NCI-H2196 (cell line): ENCODE results near the gene ZNF92.
A peak's percentile ranks its signal among the peaks of the same experiment; 100 is the strongest.
"Not testable (repeated sequence)": the region's sequence is repeated elsewhere in the genome, so short reads cannot be mapped to it uniquely, and the experiment has no call there.

Experiments used
- DNase-seq: peaks from one replicate; lab custom pipeline; 2025; ENCODE audit not compliant: unreplicated experiment; lab: John Stamatoyannopoulos, UW

The ZNF92 gene

GRCh38 chr7:65373608-65374351, at the start of gene ZNF92:
TSS of gene ZNF92 (plus strand) at chr7:65373855. CDS start at chr7:65373998, 143 bp downstream.
- DNase-seq, result peak; percentile 98

DNA sequence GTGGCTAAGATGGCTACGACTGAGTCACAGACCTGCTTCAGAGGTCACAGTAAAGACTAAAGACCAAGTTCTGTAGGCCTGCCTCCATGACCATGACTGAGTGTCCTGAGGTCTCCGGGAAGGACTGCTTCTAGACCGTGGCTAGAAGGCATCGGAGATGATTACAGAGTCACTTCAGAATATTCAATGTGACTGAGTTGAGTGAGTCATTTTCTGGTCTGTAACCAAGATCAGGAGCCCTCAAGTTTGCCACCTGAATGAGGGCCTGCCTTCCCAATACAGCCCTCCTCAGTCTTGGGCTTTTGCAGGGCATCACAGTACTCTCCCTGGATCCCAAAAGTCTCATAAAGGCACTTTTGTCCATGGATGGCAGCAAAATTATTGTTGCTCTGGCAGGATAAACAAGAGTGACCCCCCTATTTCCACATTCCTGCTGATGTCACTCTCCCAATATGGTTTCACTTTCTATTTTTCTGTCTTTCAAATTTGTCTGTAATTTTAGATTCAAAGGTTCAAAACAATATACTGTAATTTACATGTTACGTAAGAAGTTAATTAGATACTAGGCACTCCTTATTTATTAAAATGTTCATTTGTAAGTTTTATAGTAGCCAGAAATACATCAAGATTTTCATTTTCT, 47.7 kb upstream of the ZNF92 start:
- no peak for DNase-seq

GRCh38 chr7:65338346-65338745, 35.3 kb upstream of the ZNF92 start:
- no peak for DNase-seq

- DNase-seq, result no peak
Observed at GRCh38 chr7:65339257-65339656, 34.4 kb upstream of the ZNF92 start.

GRCh38 chr7:65342723-65343629, 30.7 kb upstream of the ZNF92 start:
- no peak for DNase-seq

DNA sequence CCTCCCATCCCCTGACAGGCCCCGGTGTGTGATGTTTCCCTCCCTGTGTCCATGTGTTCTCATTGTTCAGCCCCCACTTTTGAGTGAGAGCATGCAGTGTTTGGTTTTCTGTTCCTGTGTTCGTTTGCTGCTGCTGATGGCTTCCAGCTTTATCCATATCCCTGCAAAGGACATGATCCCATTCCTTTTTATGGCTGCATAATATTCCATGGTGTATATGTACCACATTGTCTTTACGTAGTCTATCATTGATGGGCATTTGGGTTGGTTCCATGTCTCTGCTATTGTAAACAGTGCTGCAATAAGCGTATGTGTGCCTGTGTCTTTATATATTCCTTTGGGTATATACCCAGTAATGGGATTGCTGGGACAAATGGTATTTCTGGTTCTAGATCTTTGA, 29.1 kb upstream of the ZNF92 start:
- DNase-seq, result not testable (repeated sequence)

DNA sequence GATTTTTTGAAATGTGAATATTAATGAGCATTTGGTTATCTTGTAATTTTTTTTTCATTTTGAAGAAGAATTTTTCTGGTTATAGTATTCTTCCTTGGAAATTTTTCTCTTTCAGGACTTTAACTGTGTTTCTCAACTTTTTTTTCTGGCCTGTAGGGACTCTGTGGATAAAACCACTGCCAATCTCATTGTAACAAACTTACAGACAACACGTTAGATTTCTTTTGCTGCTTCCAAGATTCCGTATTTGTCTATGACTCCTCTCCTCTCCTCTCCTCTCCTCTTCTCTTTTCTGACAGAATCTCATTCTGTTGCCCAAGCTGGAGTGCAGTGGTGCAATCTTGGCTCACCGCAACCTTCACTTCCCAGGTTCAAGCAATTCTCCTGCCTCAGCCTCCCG, 19.4 kb upstream of the ZNF92 start:
- no peak for DNase-seq

DNA sequence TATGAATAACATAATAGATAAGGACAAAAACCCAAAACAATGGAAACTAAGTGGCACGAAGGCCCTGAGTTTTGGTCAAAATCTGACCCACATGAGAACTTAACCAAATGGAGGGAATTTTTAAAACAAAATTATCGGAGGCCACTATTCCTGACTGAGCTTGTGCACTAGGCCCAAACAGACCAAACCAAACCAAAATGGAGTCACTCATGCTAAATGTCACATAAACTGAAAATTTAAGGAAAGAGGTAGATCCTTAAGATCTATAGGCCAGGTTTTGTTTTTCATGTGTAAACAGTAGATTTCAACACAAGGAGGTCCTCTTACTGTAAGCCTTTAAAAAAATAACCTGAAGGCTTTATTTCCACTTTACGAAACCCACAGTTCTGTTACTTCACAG, 3.8 kb upstream of the ZNF92 start:
- DNase-seq, result no peak

DNA sequence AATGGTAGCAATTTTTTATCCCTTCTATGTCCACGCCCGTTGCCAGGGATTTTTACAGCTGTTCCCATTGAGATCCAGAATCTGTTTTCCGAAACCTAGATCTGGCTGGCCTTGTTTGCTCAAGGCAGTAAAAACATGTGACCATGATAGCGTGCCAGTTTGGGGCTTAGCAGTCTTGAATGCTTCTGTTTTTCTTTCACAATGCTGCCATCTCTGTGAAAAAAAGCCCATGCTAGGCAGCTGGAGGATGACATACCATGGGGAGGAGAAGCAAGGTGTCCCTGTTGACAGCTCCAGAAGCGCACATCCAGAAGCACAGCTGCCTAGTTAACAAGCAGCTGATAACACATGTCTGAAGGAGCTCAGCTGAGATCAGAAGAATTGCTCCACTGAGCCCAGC, 2.2 kb upstream of the ZNF92 start:
- DNase-seq, result peak; percentile 46

DNA sequence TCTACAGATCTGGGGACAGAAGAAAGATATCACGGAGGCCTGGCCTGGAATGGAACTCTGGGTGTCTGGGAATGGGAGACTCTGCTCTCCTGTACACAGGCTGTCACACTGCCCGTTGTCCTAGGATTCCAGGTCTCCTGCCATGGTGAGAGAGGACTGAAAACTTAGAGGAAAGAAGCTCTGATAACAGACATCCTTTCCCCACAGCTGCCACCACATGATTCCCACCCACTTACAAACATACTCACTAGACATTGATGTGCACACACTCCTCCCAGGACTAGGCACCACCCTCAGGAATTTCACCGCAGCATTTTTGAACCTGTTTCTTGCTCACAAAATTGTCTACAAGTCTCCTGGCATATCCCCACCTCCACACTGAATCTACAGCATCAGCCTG, 5.7 kb downstream of the ZNF92 start:
- DNase-seq, result no peak

DNA sequence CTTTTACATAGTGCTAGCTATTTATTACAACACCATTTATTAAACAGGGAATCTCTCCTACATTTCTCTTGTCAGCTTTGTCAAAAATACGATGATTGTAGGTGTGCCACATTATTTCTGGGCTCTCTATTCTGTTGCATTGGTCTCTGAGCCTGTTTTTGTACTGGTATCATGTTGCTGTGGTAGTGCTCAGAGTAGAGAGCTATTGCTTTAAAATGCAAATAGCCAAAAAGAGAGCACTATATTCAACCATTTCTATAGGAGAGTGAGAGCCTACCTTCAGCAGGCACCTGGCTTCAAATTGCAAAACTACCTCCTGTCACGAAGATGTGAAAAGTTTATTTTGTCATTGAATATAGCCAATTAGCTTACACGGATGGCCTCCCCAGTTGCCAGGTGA, 8.1 kb downstream of the ZNF92 start:
- DNase-seq, result no peak

GRCh38 chr7:65382452-65382851, 8.8 kb downstream of the ZNF92 start:
- DNase-seq, result no peak

- no peak for DNase-seq
Observed at GRCh38 chr7:65387891-65388290, 14.2 kb downstream of the ZNF92 start.

DNA sequence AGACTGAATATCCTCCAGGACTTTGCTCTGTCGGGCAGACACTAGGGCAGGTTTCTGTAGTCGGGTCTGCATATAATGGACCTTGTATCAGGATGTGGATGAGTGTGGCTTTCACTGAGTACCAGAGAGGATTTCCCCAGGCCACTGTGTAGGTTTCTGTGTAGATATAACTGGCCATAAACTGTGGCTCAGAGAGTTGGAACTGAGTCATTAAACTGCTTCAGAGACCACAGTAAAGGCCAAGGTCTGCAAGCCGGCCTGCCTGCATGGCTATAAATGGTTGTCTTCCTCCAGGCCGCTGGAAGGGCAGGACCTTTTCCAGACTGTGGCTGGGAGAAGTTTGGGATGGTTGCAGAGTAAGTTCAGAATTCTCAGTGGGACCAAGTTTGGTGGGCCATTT, 16.9 kb downstream of the ZNF92 start:
- no peak for DNase-seq

DNA sequence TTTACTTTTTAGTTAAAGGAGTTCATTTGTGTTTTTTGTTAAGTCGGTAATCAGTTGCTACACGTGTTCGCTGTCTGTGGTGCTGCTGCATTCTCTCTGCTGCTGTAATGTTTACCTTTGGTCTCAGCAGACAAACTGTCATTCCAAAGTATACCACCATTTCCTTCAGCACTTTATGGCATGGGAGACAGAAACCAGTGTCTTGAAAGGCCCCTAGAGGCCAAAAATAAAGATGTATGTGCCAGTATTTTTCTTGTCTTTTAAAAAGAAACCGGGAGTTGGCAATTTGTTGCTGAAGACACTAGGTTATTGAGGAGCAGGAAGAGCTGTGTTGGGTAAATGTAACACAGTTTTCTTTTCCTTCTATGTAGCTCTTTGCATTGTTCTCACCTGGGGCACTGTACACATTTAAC, 24.1 kb downstream of the ZNF92 start:
- no peak for DNase-seq

DNA sequence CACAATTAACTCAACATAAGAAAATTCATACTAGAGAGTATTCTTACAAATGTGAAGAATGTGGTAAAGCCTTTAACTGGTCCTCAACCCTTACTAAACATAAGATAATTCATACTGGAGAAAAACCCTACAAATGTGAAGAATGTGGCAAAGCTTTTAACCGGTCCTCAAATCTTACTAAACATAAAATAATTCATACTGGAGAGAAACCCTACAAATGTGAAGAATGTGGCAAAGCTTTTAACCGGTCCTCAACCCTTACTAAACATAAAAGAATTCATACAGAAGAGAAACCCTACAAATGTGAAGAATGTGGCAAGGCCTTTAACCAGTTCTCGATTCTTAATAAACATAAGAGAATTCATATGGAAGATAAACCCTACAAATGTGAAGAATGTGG, 25.0 kb downstream of the ZNF92 start:
- DNase-seq, result not testable (repeated sequence)

DNA sequence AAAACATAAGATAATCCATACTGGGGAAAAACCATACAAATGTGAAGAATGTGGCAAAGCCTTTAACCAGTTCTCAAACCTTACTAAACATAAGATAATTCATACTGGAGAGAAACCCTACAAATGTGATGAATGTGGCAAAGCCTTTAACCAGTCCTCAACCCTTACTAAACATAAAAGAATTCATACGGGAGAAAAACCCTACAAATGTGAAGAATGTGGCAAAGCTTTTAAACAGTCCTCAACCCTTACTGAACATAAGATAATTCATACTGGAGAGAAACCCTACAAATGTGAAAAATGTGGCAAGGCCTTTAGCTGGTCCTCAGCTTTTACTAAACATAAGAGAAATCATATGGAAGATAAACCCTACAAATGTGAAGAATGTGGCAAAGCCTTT, 25.4 kb downstream of the ZNF92 start:
- not testable (repeated sequence) for DNase-seq

DNA sequence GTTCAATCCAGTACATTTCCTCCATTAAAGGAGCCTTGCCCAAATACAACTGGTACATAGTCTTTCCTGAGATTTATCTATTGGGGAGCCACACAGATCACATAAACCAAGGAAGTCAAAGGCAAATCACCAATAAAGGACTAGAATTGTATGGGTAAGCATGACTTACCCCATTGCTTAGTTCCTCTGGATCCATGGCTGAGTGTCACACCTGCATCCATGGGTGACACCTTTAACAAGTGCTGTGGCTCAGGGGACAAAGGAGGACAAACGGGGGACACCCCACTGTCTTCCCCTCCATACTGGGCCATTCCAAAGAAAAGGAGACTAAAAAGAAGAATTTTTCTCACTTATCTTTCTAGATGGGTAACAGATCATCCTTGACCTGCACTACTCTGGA, 30.4 kb downstream of the ZNF92 start:
- DNase-seq, result no peak

- DNase-seq, result not testable (repeated sequence)
Observed at GRCh38 chr7:65406706-65407105, 33.1 kb downstream of the ZNF92 start.

DNA sequence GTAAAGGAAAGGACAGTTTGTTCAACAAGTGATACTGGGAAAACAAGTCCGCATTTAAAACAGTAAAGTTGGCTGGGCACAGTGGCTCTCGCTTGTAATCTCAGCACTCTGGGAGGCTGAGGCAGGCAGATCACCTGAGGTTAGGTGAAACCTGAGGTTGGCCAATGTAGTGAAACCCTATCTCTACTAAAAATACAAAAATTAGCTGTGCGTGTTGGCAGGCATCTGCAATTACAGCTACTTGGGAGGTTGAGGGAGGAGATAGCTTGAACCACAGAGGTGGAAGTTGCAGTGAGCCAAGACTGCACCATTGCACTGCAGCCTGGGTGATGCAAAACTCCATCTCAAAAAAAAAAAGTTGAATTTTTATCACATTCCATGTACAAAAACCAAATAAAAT, 35.7 kb downstream of the ZNF92 start:
- DNase-seq, result no peak

DNA sequence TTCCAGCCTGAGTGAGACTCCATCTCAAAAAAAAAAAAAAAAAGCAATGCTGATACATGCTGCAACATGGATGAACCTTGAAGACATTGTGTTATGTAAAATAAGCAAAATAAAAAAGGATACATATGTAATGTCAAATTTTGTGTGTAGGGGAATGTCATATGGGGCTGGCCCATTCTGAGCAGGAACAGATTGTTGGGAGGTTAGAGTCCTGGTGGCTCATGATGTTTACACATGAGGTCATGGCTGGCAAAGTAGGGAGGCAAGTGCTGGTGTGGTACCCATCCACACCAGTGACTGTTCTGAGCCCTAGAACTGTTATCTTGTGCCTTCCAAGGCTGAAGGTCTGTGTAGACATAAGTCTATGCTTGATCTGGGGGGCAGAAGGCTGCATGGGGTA, 37.6 kb downstream of the ZNF92 start:
- no peak for DNase-seq

DNA sequence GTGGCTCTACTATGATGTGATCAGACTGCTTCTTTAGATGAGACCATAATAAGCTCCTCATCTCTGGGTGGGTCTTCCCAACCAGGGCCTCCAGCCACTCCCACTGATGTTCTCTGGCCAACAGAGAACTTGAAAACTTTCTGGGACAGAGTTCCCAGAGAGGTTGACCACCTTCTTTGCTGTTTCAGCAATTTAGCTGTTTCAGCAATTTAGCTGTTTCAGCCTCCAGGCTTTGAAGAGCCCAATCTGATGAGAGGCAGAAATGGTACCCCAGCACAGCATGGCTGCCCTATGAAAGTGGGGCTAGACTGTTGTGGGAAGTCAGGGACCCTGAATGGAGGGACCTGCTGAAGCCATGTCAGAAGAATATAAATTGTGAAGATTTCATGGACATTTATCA, 49.0 kb downstream of the ZNF92 start:
- no peak for DNase-seq
